Glutamatergic neuron (in vitro differentiated cells): Measurements from ENCODE around the gene HES7. TPM values are rescaled to one million over a fixed set of nuclear protein-coding genes. Genes with fewer than 3 reads are reported as not detected.

Source experiments
- DNase-seq: peaks from one replicate; pipeline ENCODE4 v3.0.0; 2022
- H3K27ac Mint-ChIP-seq: one replicate; pipeline ENCODE4 v1.8.0; 2020; ENCODE audit warnings: mild to moderate bottlenecking, mixed read lengths, inconsistent platforms; ENCODE audit not compliant: unreplicated experiment
- H3K27me3 Mint-ChIP-seq: one replicate; pipeline ENCODE4 v1.8.0; 2020; ENCODE audit warnings: mild to moderate bottlenecking, moderate library complexity, mixed read lengths, inconsistent platforms; ENCODE audit not compliant: unreplicated experiment
- H3K36me3 Mint-ChIP-seq: one replicate; pipeline ENCODE4 v1.8.0; 2020; ENCODE audit warnings: mild to moderate bottlenecking, mixed read lengths, inconsistent platforms; ENCODE audit not compliant: unreplicated experiment
- H3K4me1 Mint-ChIP-seq: one replicate; pipeline ENCODE4 v1.8.0; 2020; ENCODE audit warnings: mild to moderate bottlenecking, low read depth, mixed read lengths, inconsistent platforms; ENCODE audit not compliant: unreplicated experiment
- H3K4me3 Mint-ChIP-seq: one replicate; pipeline ENCODE4 v1.8.0; 2020; ENCODE audit warnings: mild to moderate bottlenecking, mixed read lengths, inconsistent platforms; ENCODE audit not compliant: unreplicated experiment
- H3K9me3 Mint-ChIP-seq: one replicate; pipeline ENCODE4 v1.8.0; 2020; ENCODE audit warnings: mild to moderate bottlenecking, moderate library complexity, mixed read lengths, inconsistent platforms; ENCODE audit not compliant: unreplicated experiment
- CTCF ChIP-seq: fragments of 200-600 bp; sonication (generic); IDR thresholded peaks from one replicate; pipeline ENCODE4 v1.5.0; 2021; ENCODE audit not compliant: partially characterized antibody, unreplicated experiment
- total RNA-seq: library from RNA; stranded (reverse); fragmentation: NEBNext Ultra II Directional; extraction: Animal tissue kit (Norgen Biotek cat#: 25700); gene quantifications from one replicate; pipeline ENCODE4 v1.2.1, GENCODE V29; 2021; ENCODE audit not compliant: unreplicated experiment

Gene HES7
- total RNA-seq, 1 donor from 2014 or later: 2.2 TPM

- peaks cover 19% of the 10 kb centered on the region for H3K4me1 Mint-ChIP-seq
- no peaks in the 10 kb centered on the region for H3K36me3 Mint-ChIP-seq
- H3K27me3 Mint-ChIP-seq: peaks cover 43% of the 10 kb centered on the region
- peak; percentile 52 for DNase-seq
- peaks cover 31% of the 10 kb centered on the region for H3K9me3 Mint-ChIP-seq
- TF ChIP-seq CTCF: no peak
- H3K4me3 Mint-ChIP-seq: peak within 1 kb of the TSS; percentile 92
- peak within 1 kb of the TSS; percentile 88 for H3K27ac Mint-ChIP-seq
Measured at GRCh38 chr17:8117980-8118768, 5.7 kb downstream of the HES7 start, which contains the start of gene ALOXE3. Gene ALOXE3 (minus strand): TSS chr17:8118514. CDS start chr17:8117990, 524 bp downstream.

GRCh38 chr17:8117367-8117979, 6.4 kb downstream of the HES7 start:
- H3K4me3 Mint-ChIP-seq: peak overlapping the region; percentile 92
- peaks cover 19% of the 10 kb centered on the region for H3K4me1 Mint-ChIP-seq
- H3K9me3 Mint-ChIP-seq: peaks cover 31% of the 10 kb centered on the region
- DNase-seq: no peak
- no peak for TF ChIP-seq CTCF
- H3K27ac Mint-ChIP-seq: peak overlapping the region; percentile 57
- H3K27me3 Mint-ChIP-seq: peaks cover 42% of the 10 kb centered on the region
- no peaks in the 10 kb centered on the region for H3K36me3 Mint-ChIP-seq

GRCh38 chr17:8116776-8117175, 7.1 kb downstream of the HES7 start:
- Mint-ChIP-seq H3K27ac (no peak overlapping the region), H3K4me1 (peaks cover 17% of the 10 kb centered on the region), H3K4me3 (peak overlapping the region; percentile 20)

GRCh38 chr17:8110907-8111306, 13.0 kb downstream of the HES7 start:
- no peak overlapping the region for H3K27ac Mint-ChIP-seq
- no peak for DNase-seq
- peak overlapping the region; percentile 63 for H3K4me3 Mint-ChIP-seq
- no peaks in the 10 kb centered on the region for H3K36me3 Mint-ChIP-seq
- no peaks in the 10 kb centered on the region for H3K4me1 Mint-ChIP-seq
- H3K27me3 Mint-ChIP-seq: peaks cover 30% of the 10 kb centered on the region
- H3K9me3 Mint-ChIP-seq: no peaks in the 10 kb centered on the region
- no peak for TF ChIP-seq CTCF

More at GRCh38 chr17:8116776-8117175, 7.1 kb downstream of the HES7 start:
- no peaks in the 10 kb centered on the region for H3K36me3 Mint-ChIP-seq
- peaks cover 41% of the 10 kb centered on the region for H3K27me3 Mint-ChIP-seq
- no peak for TF ChIP-seq CTCF
- H3K9me3 Mint-ChIP-seq: peaks cover 29% of the 10 kb centered on the region
- DNase-seq: no peak

DNA sequence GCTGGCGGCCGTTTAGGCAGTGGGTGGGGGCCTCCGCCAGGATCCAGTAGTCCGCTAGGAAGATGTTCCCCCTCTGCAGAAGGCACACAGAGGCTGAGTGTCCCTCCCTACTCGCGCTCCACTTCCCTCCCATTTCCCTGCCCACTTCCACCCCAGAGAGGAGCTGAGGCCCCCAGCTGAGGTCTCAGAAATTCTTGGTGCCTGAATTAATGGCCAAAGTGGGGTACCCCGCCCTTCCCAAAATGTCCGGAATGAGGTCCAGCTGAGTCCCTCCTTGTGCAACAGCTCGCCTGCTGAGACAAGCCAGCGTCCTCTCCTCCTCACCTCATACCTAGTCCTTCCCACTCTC, 13.5 kb downstream of the HES7 start:
- TF ChIP-seq CTCF: peak; percentile 60
- Mint-ChIP-seq H3K36me3 (no peaks in the 10 kb centered on the region), H3K9me3 (no peaks in the 10 kb centered on the region), H3K4me1 (no peaks in the 10 kb centered on the region), H3K4me3 (peak overlapping the region; percentile 63), H3K27ac (no peak overlapping the region), H3K27me3 (peaks cover 31% of the 10 kb centered on the region)
- no peak for DNase-seq
